HG03064 (cell line): ENCODE results near the gene TFF1.
"Not testable (repeated sequence)": the region's sequence is repeated elsewhere in the genome, so short reads cannot be mapped to it uniquely, and the experiment has no call there.

Experiments used
- ATAC-seq: cut with Tn5 transposase; IDR thresholded peaks from one replicate; pipeline ENCODE4 v1.9.1; 2021; ENCODE audit warnings: low read depth; ENCODE audit not compliant: unreplicated experiment

TFF1 gene

DNA sequence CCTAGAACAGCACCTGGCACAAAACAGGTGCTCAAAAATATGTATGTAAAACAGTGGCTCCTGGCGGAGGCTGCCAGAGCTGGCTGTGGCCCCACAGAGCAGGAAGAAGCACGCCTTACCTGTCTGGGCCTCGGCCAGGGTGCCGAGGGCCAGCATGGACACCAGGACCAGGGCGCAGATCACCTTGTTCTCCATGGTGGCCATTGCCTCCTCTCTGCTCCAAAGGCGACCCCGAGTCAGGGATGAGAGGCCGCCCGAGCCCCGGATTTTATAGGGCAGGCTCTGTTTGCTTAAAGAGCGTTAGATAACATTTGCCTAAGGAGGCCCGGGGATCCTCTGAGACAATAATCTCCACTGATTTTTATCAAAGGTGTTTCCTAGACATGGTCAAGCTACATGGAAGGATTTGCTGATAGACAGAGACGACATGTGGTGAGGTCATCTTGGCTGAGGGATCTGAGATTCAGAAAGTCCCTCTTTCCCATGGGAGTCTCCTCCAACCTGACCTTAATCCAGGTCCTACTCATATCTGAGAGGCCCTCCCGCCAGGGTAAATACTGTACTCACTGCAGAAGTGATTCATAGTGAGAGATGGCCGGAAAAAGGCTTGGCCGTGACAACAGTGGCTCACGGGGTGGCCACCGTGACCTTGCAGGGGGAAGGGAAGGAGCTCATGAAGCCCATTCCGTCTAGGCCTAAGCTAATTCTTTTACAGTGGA, at the start of gene TFF1:
Gene TFF1, minus strand, starts transcription at position 244 of the 719 bp plus-strand sequence. Its CDS starts 40 bp downstream, at position 204.
- ATAC-seq: no peak

- ATAC-seq: peak; percentile 65
Observed at GRCh38 chr21:42414928-42415769, 48.8 kb upstream of the TFF1 start.

DNA sequence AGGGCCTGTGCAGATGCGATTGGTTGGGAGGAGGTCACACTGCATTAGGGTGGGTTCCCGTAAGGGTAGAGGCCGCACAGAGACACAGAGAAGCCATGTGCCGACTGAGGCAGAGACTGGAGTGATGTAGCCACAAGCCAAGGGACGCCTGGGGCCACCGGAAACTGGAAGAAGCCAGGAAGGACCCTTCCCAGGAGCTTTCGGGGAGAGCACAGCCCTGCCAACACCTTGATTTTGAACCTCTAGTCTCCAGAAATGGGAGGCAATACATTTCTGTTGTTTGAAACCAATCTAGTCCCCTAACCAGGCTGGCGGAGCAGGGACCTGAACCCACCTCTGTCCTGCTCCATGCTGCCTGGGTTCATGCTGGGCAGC, 48.2 kb upstream of the TFF1 start:
- ATAC-seq: no peak

DNA sequence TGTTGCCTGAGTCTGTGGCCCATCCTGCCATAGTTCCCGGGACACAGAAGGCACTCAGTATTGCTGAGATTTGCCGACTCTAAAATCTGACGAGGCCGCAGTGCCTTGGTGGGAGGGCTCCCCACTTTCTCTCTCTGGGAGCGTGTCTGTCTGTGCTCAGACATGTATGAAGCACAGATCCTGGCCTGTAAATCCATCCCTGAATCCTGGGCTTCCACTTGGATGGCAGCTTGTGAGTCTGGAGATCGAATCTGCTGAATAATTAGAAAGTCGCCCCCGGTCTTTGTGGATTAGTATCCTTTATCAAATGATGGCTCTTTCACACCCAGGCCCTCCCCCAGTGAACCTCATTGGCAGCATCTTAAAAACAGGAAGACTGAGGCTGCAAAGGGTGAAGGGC, 47.7 kb upstream of the TFF1 start:
- no peak for ATAC-seq

DNA sequence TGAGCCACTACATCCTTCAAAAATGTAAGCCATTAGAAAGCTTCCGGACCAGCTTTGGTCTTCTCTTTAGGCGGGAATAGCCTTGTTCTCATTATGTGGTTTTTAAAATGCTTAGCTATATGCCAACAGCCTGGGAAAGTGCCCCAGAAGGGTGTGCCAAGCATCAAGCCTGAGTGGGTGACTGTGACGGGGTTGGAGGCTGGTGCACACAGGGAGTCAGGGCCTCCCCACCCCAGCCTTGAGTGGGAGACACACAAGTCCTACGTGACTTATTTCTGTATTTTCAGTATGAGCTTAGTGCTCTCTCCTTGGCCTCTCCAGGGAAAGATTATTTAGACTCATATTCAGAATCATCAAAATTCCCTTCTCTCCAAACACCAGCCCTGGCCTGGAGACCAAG, 47.2 kb upstream of the TFF1 start:
- ATAC-seq: no peak

DNA sequence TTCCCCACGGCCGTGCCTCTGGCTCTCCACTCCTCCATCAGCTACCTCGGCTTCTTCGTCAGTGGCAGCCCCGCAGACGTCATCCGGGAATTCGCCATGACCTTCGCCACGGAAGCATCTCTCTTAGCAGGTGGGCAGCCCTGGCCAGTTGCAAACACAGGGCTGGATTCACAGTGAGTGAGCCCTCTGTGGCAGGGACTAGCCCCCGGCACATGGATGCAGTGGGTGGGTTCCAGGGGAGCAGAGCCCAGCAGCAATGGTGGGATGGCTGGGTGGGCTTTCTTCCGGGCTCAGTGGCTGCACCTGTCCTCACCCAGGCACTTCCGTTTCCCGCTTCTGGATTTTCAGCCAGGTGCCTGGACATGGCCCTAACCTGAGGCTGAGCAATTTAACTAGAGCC, 46.8 kb upstream of the TFF1 start:
- ATAC-seq: no peak

DNA sequence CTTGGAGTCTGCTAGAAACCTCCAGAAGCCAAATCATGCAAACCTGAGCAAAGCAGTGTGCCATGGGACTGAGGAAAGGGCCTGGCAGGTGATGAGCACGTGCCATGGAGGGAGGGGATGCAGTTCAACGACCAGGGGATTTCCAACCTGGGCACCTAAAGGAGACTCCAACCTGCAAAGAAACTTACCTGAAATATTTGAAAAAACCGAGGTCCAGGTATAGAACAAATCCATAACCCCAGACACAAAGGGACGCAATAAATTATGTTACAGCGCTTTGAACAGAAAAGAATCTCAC, 46.2 kb upstream of the TFF1 start:
- ATAC-seq: no peak

DNA sequence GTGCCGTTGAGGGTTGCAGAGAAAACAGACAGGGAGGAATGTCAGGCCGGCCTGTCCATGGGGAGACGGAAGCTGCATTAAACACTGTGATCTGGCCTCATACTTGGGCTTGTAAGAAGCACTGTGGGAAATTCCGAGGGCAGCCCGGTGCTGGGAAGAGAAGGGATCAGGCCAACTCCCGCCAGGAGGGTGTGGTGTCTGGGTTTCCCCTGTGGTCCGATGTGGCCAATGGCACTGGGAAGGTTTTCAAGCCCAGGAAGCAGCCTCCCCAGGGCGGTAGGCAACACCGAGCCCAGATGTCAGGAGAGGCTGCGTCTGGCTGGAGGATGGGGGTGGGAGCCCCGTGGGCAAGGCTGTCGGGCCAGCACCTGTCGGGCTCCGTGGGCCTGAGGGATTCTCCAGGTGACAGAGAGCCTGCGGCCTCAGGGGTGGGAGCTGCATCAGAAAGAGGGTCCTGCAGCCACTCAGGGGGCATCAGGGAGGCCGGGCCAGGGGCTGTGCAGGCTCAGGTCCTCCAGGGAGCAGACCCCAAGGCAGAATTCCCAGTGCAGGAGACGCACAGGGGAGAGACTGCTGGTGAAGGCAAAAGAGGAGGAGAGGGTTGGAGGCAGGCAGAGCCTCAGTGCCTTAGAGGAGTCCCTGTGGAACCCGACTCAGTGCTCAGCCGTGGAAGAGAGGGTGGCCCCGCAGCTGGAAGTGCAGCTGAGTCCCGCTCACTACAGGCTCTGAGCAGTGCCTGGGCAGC, 45.7 kb upstream of the TFF1 start:
- ATAC-seq: no peak

GRCh38 chr21:42411197-42411869, 45.0 kb upstream of the TFF1 start:
- ATAC-seq: no peak

GRCh38 chr21:42409366-42409765, 43.0 kb upstream of the TFF1 start:
- no peak for ATAC-seq

DNA sequence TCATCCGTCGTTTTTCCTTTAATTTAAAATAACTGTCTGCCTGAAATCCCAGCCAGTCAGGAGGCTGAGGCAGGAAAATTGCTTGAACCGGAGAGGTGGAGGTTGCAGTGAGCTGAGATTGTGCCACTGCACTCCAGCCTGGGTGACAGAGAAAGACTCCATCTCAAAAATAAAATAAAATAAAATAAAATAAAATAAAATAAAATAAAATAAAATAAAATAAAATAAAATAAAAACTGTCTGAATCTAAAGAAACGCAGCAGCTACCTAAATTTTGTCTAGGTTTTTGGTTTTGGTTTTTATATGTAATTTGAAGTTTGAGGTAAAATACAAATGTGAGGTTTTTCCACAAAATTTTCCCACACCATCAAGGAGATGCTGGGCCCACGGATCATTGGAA, 42.4 kb upstream of the TFF1 start:
- ATAC-seq: not testable (repeated sequence)

GRCh38 chr21:42407476-42407875, 41.1 kb upstream of the TFF1 start:
- no peak for ATAC-seq

DNA sequence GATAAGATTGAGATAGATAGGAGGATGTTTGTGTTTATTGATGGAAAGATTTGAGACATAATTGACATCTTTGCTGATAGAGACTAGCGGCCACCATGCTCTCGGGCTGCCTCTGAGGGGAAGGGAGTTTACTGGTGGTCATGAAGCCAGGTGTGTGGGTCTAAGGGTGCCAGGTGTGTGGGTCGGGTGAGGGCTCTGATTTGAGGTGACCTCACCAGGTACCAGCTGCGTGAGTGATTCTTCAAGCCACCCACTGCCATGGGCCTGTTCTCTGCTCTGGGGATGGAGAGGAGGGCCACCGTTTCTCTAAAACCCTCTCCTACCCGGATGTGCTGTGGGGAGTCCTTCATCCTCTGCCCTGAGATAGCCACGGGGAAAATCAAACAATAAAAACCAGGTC, 40.5 kb upstream of the TFF1 start:
- ATAC-seq: no peak

DNA sequence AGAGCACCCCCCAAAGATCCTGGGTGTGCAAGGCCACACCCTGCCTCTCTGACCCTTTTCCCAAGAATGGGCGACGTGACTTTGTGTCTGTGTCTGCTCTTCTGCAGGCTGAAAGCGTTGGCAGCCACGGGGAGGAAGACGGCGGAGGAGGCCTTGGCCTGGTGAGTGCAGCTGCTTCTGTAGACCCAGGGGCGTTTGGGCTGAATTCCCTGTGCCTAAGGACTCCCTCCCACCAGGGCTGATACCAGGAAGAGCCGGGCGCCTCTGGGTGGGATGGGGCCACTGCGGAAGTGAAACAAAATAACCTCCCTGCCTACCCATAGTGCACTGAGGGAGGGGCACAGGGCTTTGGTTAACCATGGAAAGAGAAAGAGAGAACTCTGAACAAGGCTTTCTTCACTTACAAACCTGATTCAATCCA, 39.9 kb upstream of the TFF1 start:
- no peak for ATAC-seq

GRCh38 chr21:42405064-42406013, 39.0 kb upstream of the TFF1 start:
- ATAC-seq: no peak

DNA sequence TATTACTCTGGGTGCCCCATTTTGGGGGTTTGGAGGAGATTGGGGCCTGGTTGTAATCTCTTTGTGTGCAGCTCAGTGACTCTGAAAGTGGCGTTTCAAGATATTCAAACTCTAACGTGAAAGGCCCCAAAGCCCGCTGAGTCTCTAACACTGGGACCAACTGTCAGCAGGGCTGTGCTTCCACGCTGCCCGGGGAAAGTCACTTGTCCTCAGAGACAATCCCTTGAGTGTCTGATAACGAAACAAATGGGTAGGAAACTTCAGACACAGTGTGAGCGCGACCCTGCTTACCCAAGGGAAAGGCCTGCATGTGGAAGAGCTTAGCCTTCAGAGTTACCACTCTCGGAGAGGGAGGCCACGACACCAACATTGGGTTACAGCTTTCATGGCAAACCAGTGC, 38.2 kb upstream of the TFF1 start:
- no peak for ATAC-seq

- no peak for ATAC-seq
Observed at GRCh38 chr21:42403611-42404231, 37.4 kb upstream of the TFF1 start, which contains the start of gene UBASH3A. Gene UBASH3A, plus strand, starts transcription at chr21:42403902. Its CDS starts 44 bp downstream, at chr21:42403946.

DNA sequence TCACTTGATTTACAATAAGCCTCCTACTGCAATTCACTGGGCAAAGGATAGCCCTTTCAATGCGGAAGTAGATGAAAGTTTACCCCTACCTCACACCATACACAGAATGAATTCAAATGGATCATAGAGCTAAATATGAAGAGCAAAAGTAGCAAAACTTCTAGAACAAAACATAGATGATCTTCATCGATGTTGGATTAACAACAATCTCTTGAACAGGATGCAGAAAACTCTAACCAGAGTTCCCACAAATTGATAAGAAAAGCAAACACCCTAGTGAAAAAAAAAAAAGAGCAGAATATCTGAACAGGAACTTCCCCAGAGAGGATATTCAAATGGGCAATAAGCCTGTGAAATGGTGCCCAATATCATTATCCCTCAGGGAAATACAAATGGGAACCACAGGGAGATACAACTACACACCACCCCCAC, 35.5 kb upstream of the TFF1 start:
- ATAC-seq: no peak

DNA sequence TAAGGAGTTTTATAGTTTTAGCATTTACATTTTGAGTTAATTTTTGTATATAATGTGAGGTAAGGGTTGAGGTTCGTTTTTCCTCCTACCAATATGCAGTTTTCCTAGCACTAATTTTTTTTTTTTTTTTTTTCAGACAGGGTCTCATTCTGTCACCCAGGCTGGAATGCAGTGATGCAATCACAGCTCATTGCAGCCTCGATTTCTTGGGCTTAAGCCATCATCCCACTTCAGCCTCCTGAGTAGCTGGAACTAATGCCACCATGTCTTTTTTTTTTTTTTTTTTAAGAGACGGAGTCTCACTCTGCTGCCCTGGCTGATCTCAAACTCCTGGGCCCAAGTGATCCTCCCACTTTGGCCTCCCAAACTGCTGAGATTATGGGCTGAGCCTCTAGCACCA, 34.8 kb upstream of the TFF1 start:
- ATAC-seq: no peak
